Nephron progenitor cell (in vitro differentiated cells): ENCODE data around the gene ANKRD6.
A peak's percentile ranks its signal among the peaks of the same experiment; 100 is the strongest.

Experiments used
- DNase-seq: peaks from one replicate; pipeline ENCODE4 v3.0.0; 2021
- H3K27ac Mint-ChIP-seq: 2 replicates; pipeline ENCODE4 v1.8.0; 2021; ENCODE audit warnings: mild to moderate bottlenecking, moderate library complexity, mixed read lengths
- H3K27me3 Mint-ChIP-seq: 2 replicates; pipeline ENCODE4 v1.8.0; 2021; ENCODE audit warnings: mild to moderate bottlenecking, low read depth, mixed read lengths; ENCODE audit not compliant: poor library complexity
- H3K36me3 Mint-ChIP-seq: 2 replicates; pipeline ENCODE4 v1.8.0; 2021; ENCODE audit warnings: low read depth, mixed read lengths
- H3K4me1 Mint-ChIP-seq: 2 replicates; pipeline ENCODE4 v1.8.0; 2021; ENCODE audit warnings: mixed read lengths
- H3K4me3 Mint-ChIP-seq: 2 replicates; pipeline ENCODE4 v1.8.0; 2021; ENCODE audit warnings: mild to moderate bottlenecking, moderate library complexity, mixed read lengths
- H3K9me3 Mint-ChIP-seq: 2 replicates; pipeline ENCODE4 v1.8.0; 2021; ENCODE audit warnings: mild to moderate bottlenecking, moderate library complexity, mixed read lengths
- CTCF ChIP-seq: fragments of 200-600 bp; sonication (generic); IDR thresholded peaks from 2 replicates; pipeline ENCODE4 v1.5.0; 2021; ENCODE audit warnings: antibody characterized with exemption

The ANKRD6 gene

GRCh38 chr6:89415185-89415584, 17.8 kb upstream of the ANKRD6 start:
- Mint-ChIP-seq H3K36me3 (no peaks in the 10 kb centered on the region), H3K27me3 (peaks cover 50% of the 10 kb centered on the region), H3K9me3 (no peaks in the 10 kb centered on the region), H3K27ac (no peak overlapping the region), H3K4me1 (peaks cover 9% of the 10 kb centered on the region), H3K4me3 (no peak overlapping the region)
- DNase-seq = no peak
- TF ChIP-seq CTCF = no peak

- no peak for TF ChIP-seq CTCF
- Mint-ChIP-seq H3K27me3 (peaks cover 40% of the 10 kb centered on the region), H3K4me1 (no peaks in the 10 kb centered on the region), H3K27ac (no peak overlapping the region), H3K9me3 (no peaks in the 10 kb centered on the region), H3K4me3 (no peak overlapping the region), H3K36me3 (no peaks in the 10 kb centered on the region)
- no peak for DNase-seq
Observed at GRCh38 chr6:89416796-89417195, 16.2 kb upstream of the ANKRD6 start.

- peaks cover 25% of the 10 kb centered on the region for H3K27me3 Mint-ChIP-seq
- no peak overlapping the region for H3K27ac Mint-ChIP-seq
- no peak for TF ChIP-seq CTCF
- H3K4me3 Mint-ChIP-seq = no peak overlapping the region
- peak; percentile 52 for DNase-seq
- H3K4me1 Mint-ChIP-seq = peaks cover 45% of the 10 kb centered on the region
- H3K36me3 Mint-ChIP-seq = no peaks in the 10 kb centered on the region
- H3K9me3 Mint-ChIP-seq = peaks cover 4% of the 10 kb centered on the region
Observed at GRCh38 chr6:89430201-89430962, 2.6 kb upstream of the ANKRD6 start.

GRCh38 chr6:89433252-89434149, 549 bp downstream of the ANKRD6 start:
- Mint-ChIP-seq H3K27ac (no peak overlapping the region), H3K4me1 (peaks cover 56% of the 10 kb centered on the region), H3K36me3 (no peaks in the 10 kb centered on the region), H3K4me3 (peak overlapping the region; percentile 87), H3K27me3 (peaks cover 29% of the 10 kb centered on the region), H3K9me3 (peaks cover 4% of the 10 kb centered on the region)
- no peak for TF ChIP-seq CTCF
- peak; percentile 55 for DNase-seq

GRCh38 chr6:89434150-89434499, 1.2 kb downstream of the ANKRD6 start:
- H3K36me3 Mint-ChIP-seq = no peaks in the 10 kb centered on the region
- no peak overlapping the region for H3K27ac Mint-ChIP-seq
- peak overlapping the region; percentile 87 for H3K4me3 Mint-ChIP-seq

More at GRCh38 chr6:89434150-89434499, 1.2 kb downstream of the ANKRD6 start:
- peaks cover under 1% of the 10 kb centered on the region for H3K9me3 Mint-ChIP-seq
- no peak for TF ChIP-seq CTCF
- H3K4me1 Mint-ChIP-seq = peaks cover 56% of the 10 kb centered on the region
- DNase-seq = no peak
- H3K27me3 Mint-ChIP-seq = peaks cover 29% of the 10 kb centered on the region
